Effector memory CD4-positive, alpha-beta T cell (primary cell): Measurements from ENCODE around the gene SMCO3.
A peak's percentile ranks its signal among the peaks of the same experiment; 100 is the strongest.

Source experiments
- DNase-seq, 3 donors: peaks; one replicate each; pipeline ENCODE4 v3.0.0-alpha.2; 2020
- H3K27ac ChIP-seq: 2 replicates; pipeline ENCODE4 v1.7.0; 2013; ENCODE audit warnings: mild to moderate bottlenecking, low read length, moderate library complexity; ENCODE audit not compliant: insufficient read depth, poor library complexity, severe bottlenecking
- H3K27me3 ChIP-seq: replicated peaks from 2 replicates; pipeline ENCODE4 v1.7.0; 2013; ENCODE audit warnings: mild to moderate bottlenecking, low read length; ENCODE audit not compliant: insufficient read depth, control insufficient read depth, poor library complexity, severe bottlenecking
- H3K36me3 ChIP-seq: 2 replicates; pipeline ENCODE4 v1.7.0; 2013; ENCODE audit warnings: mild to moderate bottlenecking, low read length, moderate library complexity; ENCODE audit not compliant: control insufficient read depth, insufficient read depth
- H3K4me1 ChIP-seq: 2 replicates; pipeline ENCODE4 v1.7.0; 2013; ENCODE audit warnings: low read length, mild to moderate bottlenecking; ENCODE audit not compliant: control insufficient read depth, insufficient read depth, poor library complexity, severe bottlenecking
- H3K4me3 ChIP-seq: 2 replicates; pipeline ENCODE4 v1.7.0; 2013; ENCODE audit warnings: low read length, low read depth, mild to moderate bottlenecking; ENCODE audit not compliant: insufficient read depth, poor library complexity, severe bottlenecking
- H3K9me3 ChIP-seq: 2 replicates; pipeline ENCODE4 v1.7.0; 2013; ENCODE audit warnings: mild to moderate bottlenecking, low read length, moderate library complexity; ENCODE audit not compliant: control insufficient read depth

The SMCO3 gene

GRCh38 chr12:14833336-14833735 is 19.4 kb upstream of the SMCO3 start:
- no peak overlapping the region for H3K27ac ChIP-seq
- H3K36me3 ChIP-seq, result no peaks in the 10 kb centered on the region
- DNase-seq, result no peak
- no peak overlapping the region for H3K4me3 ChIP-seq
- no peaks in the 10 kb centered on the region for H3K9me3 ChIP-seq
- no peaks in the 10 kb centered on the region for H3K4me1 ChIP-seq
- H3K27me3 ChIP-seq, result no peaks in the 10 kb centered on the region

- no peak for DNase-seq
- Histone ChIP-seq H3K9me3 (no peaks in the 10 kb centered on the region), H3K4me1 (no peaks in the 10 kb centered on the region), H3K27me3 (no peaks in the 10 kb centered on the region), H3K36me3 (no peaks in the 10 kb centered on the region), H3K27ac (no peak overlapping the region), H3K4me3 (no peak overlapping the region)
Observed at GRCh38 chr12:14828892-14829291, 14.9 kb upstream of the SMCO3 start.

- Histone ChIP-seq H3K36me3 (no peaks in the 10 kb centered on the region), H3K9me3 (no peaks in the 10 kb centered on the region), H3K4me3 (no peak overlapping the region), H3K27me3 (no peaks in the 10 kb centered on the region), H3K4me1 (no peaks in the 10 kb centered on the region), H3K27ac (no peak overlapping the region)
- no peak for DNase-seq
Observed at GRCh38 chr12:14827043-14827442, 13.1 kb upstream of the SMCO3 start.

GRCh38 chr12:14826491-14826890 is 12.5 kb upstream of the SMCO3 start:
- Histone ChIP-seq H3K36me3 (no peaks in the 10 kb centered on the region), H3K27ac (no peak overlapping the region), H3K27me3 (no peaks in the 10 kb centered on the region), H3K4me3 (no peak overlapping the region), H3K9me3 (no peaks in the 10 kb centered on the region), H3K4me1 (no peaks in the 10 kb centered on the region)
- no peak for DNase-seq

GRCh38 chr12:14825256-14825655 is 11.3 kb upstream of the SMCO3 start:
- Histone ChIP-seq H3K36me3 (no peaks in the 10 kb centered on the region), H3K4me1 (no peaks in the 10 kb centered on the region), H3K4me3 (no peak overlapping the region), H3K27ac (no peak overlapping the region), H3K27me3 (no peaks in the 10 kb centered on the region), H3K9me3 (no peaks in the 10 kb centered on the region)
- no peak for DNase-seq

DNA sequence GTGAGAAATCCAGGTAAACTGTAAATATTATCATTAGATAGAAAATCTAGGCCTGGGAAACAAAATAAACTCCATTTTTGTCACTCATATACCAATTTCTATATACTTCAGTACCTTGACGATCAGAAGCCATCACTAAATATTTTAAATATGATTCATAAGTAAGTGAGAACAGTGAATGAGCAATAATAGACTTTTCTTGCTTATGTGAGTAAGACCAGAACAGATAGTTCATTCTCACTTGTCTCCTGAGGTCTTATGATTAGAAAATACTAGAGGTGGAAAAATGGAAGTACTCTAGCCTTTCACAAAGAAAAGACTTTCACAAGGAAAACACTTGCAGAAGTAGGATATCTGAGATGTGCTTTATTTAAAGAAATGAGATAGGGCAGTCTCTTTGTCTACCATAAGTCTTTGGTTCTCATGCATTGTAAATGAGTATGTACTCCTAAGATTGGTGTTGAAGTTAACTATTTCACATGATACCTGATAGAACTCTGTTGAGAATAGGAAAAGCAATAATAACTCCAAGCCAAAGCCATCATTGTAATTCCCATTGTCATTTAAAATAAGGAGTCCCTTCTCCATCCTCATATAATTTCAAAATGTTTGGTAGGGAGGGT is 10.1 kb upstream of the SMCO3 start:
- no peaks in the 10 kb centered on the region for H3K9me3 ChIP-seq
- no peaks in the 10 kb centered on the region for H3K27me3 ChIP-seq
- DNase-seq, result no peak
- H3K4me1 ChIP-seq, result no peaks in the 10 kb centered on the region
- H3K36me3 ChIP-seq, result no peaks in the 10 kb centered on the region
- H3K27ac ChIP-seq, result no peak overlapping the region
- no peak overlapping the region for H3K4me3 ChIP-seq

- Histone ChIP-seq H3K27ac (no peak overlapping the region), H3K36me3 (no peaks in the 10 kb centered on the region), H3K4me1 (peaks cover 4% of the 10 kb centered on the region), H3K9me3 (no peaks in the 10 kb centered on the region), H3K4me3 (no peak overlapping the region), H3K27me3 (no peaks in the 10 kb centered on the region)
- DNase-seq, result no peak
Observed at GRCh38 chr12:14811486-14811885, 2.5 kb downstream of the SMCO3 start.

- Histone ChIP-seq H3K9me3 (no peaks in the 10 kb centered on the region), H3K36me3 (no peaks in the 10 kb centered on the region), H3K27me3 (no peaks in the 10 kb centered on the region), H3K4me3 (no peak overlapping the region), H3K27ac (no peak overlapping the region), H3K4me1 (peaks cover 4% of the 10 kb centered on the region)
- no peak for DNase-seq
Observed at GRCh38 chr12:14810953-14811483, 3.0 kb downstream of the SMCO3 start.

GRCh38 chr12:14810167-14810952 is 3.6 kb downstream of the SMCO3 start:
- no peak overlapping the region for H3K4me3 ChIP-seq
- H3K27ac ChIP-seq, result no peak overlapping the region
- no peak for DNase-seq
- H3K27me3 ChIP-seq, result no peaks in the 10 kb centered on the region
- peaks cover 4% of the 10 kb centered on the region for H3K4me1 ChIP-seq
- no peaks in the 10 kb centered on the region for H3K9me3 ChIP-seq
- H3K36me3 ChIP-seq, result no peaks in the 10 kb centered on the region

GRCh38 chr12:14803830-14804160 is 10.2 kb downstream of the SMCO3 start:
- peaks cover 8% of the 10 kb centered on the region for H3K4me1 ChIP-seq
- H3K36me3 ChIP-seq, result peaks cover 9% of the 10 kb centered on the region
- H3K27ac ChIP-seq, result peak overlapping the region; percentile 89
- H3K27me3 ChIP-seq, result no peaks in the 10 kb centered on the region
- DNase-seq, result no peak
- H3K9me3 ChIP-seq, result no peaks in the 10 kb centered on the region
- H3K4me3 ChIP-seq, result peak overlapping the region; percentile 86
